H9 (cell line): ENCODE data around the gene TMEM161A. TPM values are rescaled to one million over a fixed set of nuclear protein-coding genes. Genes with fewer than 3 reads are reported as not detected.

ENCODE experiments used
- DNase-seq: peaks from one replicate; pipeline ENCODE4 v3.0.0-alpha.2; 2017
- H2AFZ ChIP-seq: one replicate; pipeline ENCODE4 v1.6.1; 2013; ENCODE audit warnings: mild to moderate bottlenecking, low read length, control low read depth, moderate library complexity
- H2AK5ac ChIP-seq: 2 replicates; pipeline ENCODE4 v1.6.1; 2013; ENCODE audit warnings: low read length, control low read depth, mixed read lengths; ENCODE audit not compliant: insufficient read length
- H2BK120ac ChIP-seq: one replicate; pipeline ENCODE4 v1.6.1; 2013; ENCODE audit warnings: low read depth, mild to moderate bottlenecking, low read length, control low read depth, inconsistent platforms; ENCODE audit not compliant: poor library complexity, severe bottlenecking
- H2BK12ac ChIP-seq: 2 replicates; pipeline ENCODE4 v1.6.1; 2013; ENCODE audit warnings: low read length, control low read depth, mixed read lengths, low read depth; ENCODE audit not compliant: insufficient read length
- H2BK15ac ChIP-seq: 2 replicates; pipeline ENCODE4 v1.6.1; 2013; ENCODE audit warnings: low read depth, low read length, control low read depth
- H2BK20ac ChIP-seq: one replicate; pipeline ENCODE4 v1.6.1; 2013; ENCODE audit warnings: low read depth, mild to moderate bottlenecking, low read length, control low read depth, inconsistent platforms; ENCODE audit not compliant: poor library complexity, severe bottlenecking
- H2BK5ac ChIP-seq: 2 replicates; pipeline ENCODE4 v1.6.1; 2013; ENCODE audit warnings: low read length, control low read depth, mixed read lengths; ENCODE audit not compliant: insufficient read length
- H3K14ac ChIP-seq: 2 replicates; pipeline ENCODE4 v1.6.1; 2013; ENCODE audit warnings: low read length, control low read depth; ENCODE audit not compliant: insufficient read depth
- H3K18ac ChIP-seq: 2 replicates; pipeline ENCODE4 v1.6.1; 2013; ENCODE audit warnings: low read depth, mild to moderate bottlenecking, mixed read lengths, low read length, control low read depth; ENCODE audit not compliant: insufficient read length
- H3K23ac ChIP-seq: 2 replicates; pipeline ENCODE4 v1.6.1; 2013; ENCODE audit warnings: low read length, control low read depth, mixed read lengths, low read depth; ENCODE audit not compliant: insufficient read length
- H3K23me2 ChIP-seq: 2 replicates; pipeline ENCODE4 v1.6.1; 2013; ENCODE audit warnings: low read depth, mild to moderate bottlenecking, mixed read lengths, low read length, control low read depth; ENCODE audit not compliant: insufficient read length, poor library complexity, severe bottlenecking
- H3K27ac ChIP-seq: 2 replicates; pipeline ENCODE4 v1.5.1; 2013; ENCODE audit warnings: low read length, control low read depth, mixed read lengths, low read depth; ENCODE audit not compliant: insufficient read length
- H3K27me3 ChIP-seq: 2 replicates; pipeline ENCODE4 v1.6.1; 2013; ENCODE audit warnings: low read length, control low read depth, inconsistent platforms; ENCODE audit not compliant: insufficient read depth
- H3K4ac ChIP-seq: 2 replicates; pipeline ENCODE4 v1.6.1; 2013; ENCODE audit warnings: low read depth, mild to moderate bottlenecking, control low read depth, inconsistent platforms, low read length, moderate library complexity
- H3K4me1 ChIP-seq: 2 replicates; pipeline ENCODE4 v1.6.1; 2013; ENCODE audit warnings: low read length, control low read depth, inconsistent platforms; ENCODE audit not compliant: insufficient read depth
- H3K4me2 ChIP-seq: 2 replicates; pipeline ENCODE4 v1.6.1; 2013; ENCODE audit warnings: low read length, control low read depth, mixed read lengths; ENCODE audit not compliant: insufficient read length, insufficient read depth
- H3K56ac ChIP-seq: 2 replicates; pipeline ENCODE4 v1.6.1; 2013; ENCODE audit warnings: low read depth, mild to moderate bottlenecking, mixed read lengths, low read length, control low read depth; ENCODE audit not compliant: insufficient read length
- H3K79me1 ChIP-seq: 2 replicates; pipeline ENCODE4 v1.6.1; 2013; ENCODE audit warnings: low read depth, mild to moderate bottlenecking, moderate library complexity, low read length, control low read depth, inconsistent platforms; ENCODE audit not compliant: insufficient read depth, poor library complexity, severe bottlenecking
- H3K79me2 ChIP-seq: 2 replicates; pipeline ENCODE4 v1.6.1; 2013; ENCODE audit warnings: low read length, control low read depth, inconsistent platforms; ENCODE audit not compliant: insufficient read depth
- H3K9ac ChIP-seq: 2 replicates; pipeline ENCODE4 v1.6.1; 2013; ENCODE audit warnings: low read length, control low read depth, mixed read lengths; ENCODE audit not compliant: insufficient read length; ENCODE audit errors: extremely low read depth
- H3K9me3 ChIP-seq: one replicate; pipeline ENCODE4 v1.6.1; 2013; ENCODE audit warnings: low read depth, low read length, inconsistent platforms; ENCODE audit not compliant: control insufficient read depth
- H3T11ph ChIP-seq: one replicate; pipeline ENCODE4 v1.6.1; 2013; ENCODE audit warnings: mild to moderate bottlenecking, low read length, control low read depth, inconsistent platforms
- H4K20me1 ChIP-seq: one replicate; pipeline ENCODE4 v1.6.1; 2013; ENCODE audit not compliant: control insufficient read depth, insufficient read length, insufficient read depth
- H4K5ac ChIP-seq: 2 replicates; pipeline ENCODE4 v1.6.1; 2013; ENCODE audit warnings: low read depth, mild to moderate bottlenecking, mixed read lengths, low read length, control low read depth; ENCODE audit not compliant: insufficient read length
- H4K8ac ChIP-seq: replicated peaks from 2 replicates; pipeline ENCODE4 v1.6.1; 2013; ENCODE audit warnings: low read length, control low read depth, mixed read lengths, low read depth; ENCODE audit not compliant: insufficient read length
- H4K91ac ChIP-seq: 2 replicates; pipeline ENCODE4 v1.6.1; 2013; ENCODE audit warnings: low read depth, mild to moderate bottlenecking, moderate library complexity, mixed read lengths, low read length, control low read depth; ENCODE audit not compliant: insufficient read length
- H3K27ac Mint-ChIP-seq, 3 experiments: 2 replicates in 2 of 3; 3 replicates in 1 of 3; pipeline ENCODE4 v1.8.0; 2020 to 2021; ENCODE audit warnings: mixed read lengths in 3 of 3, mild to moderate bottlenecking in 1 of 3, moderate library complexity in 1 of 3
- H3K27me3 Mint-ChIP-seq: 2 replicates; pipeline ENCODE4 v1.8.0; 2021; ENCODE audit warnings: low read depth, mild to moderate bottlenecking, moderate library complexity, mixed read lengths
- H3K36me3 Mint-ChIP-seq, 3 experiments: 2 replicates in 2 of 3; 3 replicates in 1 of 3; pipeline ENCODE4 v1.8.0; 2020 to 2021; ENCODE audit warnings: low read depth in 3 of 3, mixed read lengths in 3 of 3; ENCODE audit not compliant: insufficient read depth in 1 of 3
- H3K4me1 Mint-ChIP-seq, 2 experiments: 2 replicates each; pipeline ENCODE4 v1.8.0; 2020; ENCODE audit warnings: mixed read lengths in 2 of 2
- H3K4me3 Mint-ChIP-seq, 2 experiments: 2 replicates in 1 of 2; 3 replicates in 1 of 2; pipeline ENCODE4 v1.8.0; 2020 to 2021; ENCODE audit warnings: mild to moderate bottlenecking in 2 of 2, mixed read lengths in 2 of 2, moderate library complexity in 1 of 2
- H3K9me3 Mint-ChIP-seq, 2 experiments: 2 replicates in 1 of 2; 3 replicates in 1 of 2; pipeline ENCODE4 v1.8.0; 2020; ENCODE audit warnings: mild to moderate bottlenecking in 2 of 2, mixed read lengths in 2 of 2, moderate library complexity in 1 of 2
- CTCF ChIP-seq: fragments of 200-600 bp; sonication (generic); conservative IDR thresholded peaks from 3 replicates; pipeline ENCODE4 v1.8.0; 2021; ENCODE audit warnings: antibody characterized with exemption, mild to moderate bottlenecking
- WGBS: extraction: QIAGEN DNeasy Blood & Tissue Kit; methylation state at CpG from one replicate; pipeline ENCODE4 v1.1.7; 2013; ENCODE audit warnings: missing lambda C conversion rate, low lambda C conversion rate, mixed read lengths; ENCODE audit not compliant: insufficient read length; ENCODE audit errors: extremely low coverage; 5-methylcytosine and 5-hydroxymethylcytosine counted together
- total RNA-seq: library from RNA; stranded (reverse); gene quantifications from 2 replicates; pipeline ENCODE4 v1.2.1, GENCODE V29; 2021

Gene TMEM161A
- total RNA-seq, 1 experiment from 2014 or later, result 40.9 TPM

DNA sequence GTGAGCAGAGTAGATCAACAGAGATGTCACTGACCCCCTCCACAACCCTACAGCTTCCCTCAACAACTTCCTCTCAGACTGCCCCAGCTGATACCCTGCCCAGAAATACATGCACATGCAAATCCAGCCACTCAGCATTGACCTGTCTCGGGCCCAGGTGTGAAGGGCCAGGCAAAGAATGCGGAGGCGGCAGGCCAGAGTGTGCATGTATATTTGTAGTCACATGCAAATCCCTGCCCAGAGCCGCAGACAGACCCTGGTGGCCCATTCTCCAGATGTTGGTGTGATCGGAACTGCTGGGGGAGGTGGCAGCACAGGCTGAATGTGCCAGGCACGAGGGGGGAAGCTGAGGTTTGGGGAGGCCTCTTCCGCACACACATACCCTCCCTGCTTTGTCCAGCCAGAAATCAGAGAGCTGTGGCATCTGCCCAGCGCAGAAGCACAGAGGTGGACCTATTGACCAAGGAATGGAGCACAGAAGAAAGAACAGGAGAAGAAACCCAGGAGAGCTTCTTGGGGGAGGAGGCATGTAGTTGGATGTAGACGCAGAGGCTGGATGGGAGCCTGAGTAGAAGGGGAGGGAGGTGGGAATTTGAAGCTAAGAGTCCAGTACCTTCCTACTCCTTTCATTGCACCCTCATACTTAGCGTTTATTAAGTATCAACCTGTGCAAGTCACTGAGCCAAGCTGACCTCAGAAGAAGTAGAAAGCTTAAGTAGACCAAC lies 17.4 kb upstream of the TMEM161A start:
- Histone ChIP-seq H2BK120ac (no peak overlapping the region), H3K18ac (no peak overlapping the region), H2BK5ac (no peak overlapping the region), H3K14ac (no peak overlapping the region), H3K9me3 (no peaks in the 10 kb centered on the region), H3K27me3 (no peaks in the 10 kb centered on the region), H4K91ac (no peak overlapping the region), H3K79me2 (no peaks in the 10 kb centered on the region), H2AK5ac (no peak overlapping the region), H4K5ac (no peak overlapping the region), H3K56ac (no peak overlapping the region), H3K27ac (no peak overlapping the region), H2BK15ac (no peak overlapping the region; the same call in 1 of the 2 replicates), H4K20me1 (no peaks in the 10 kb centered on the region), H3K4ac (no peak overlapping the region), H3K4me2 (no peak overlapping the region), H3K23ac (no peak overlapping the region), H2AFZ (no peak overlapping the region), H3K9ac (no peak overlapping the region), H2BK20ac (no peak overlapping the region), H3T11ph (no peak overlapping the region), H2BK12ac (no peak overlapping the region), H3K4me1 (no peaks in the 10 kb centered on the region), H3K79me1 (no peaks in the 10 kb centered on the region), H4K8ac (no peak overlapping the region), H3K23me2 (no peaks in the 10 kb centered on the region)
- DNase-seq, result no peak
- no peak overlapping the region for H3K4me3 Mint-ChIP-seq
- H3K36me3 Mint-ChIP-seq, result no peaks in the 10 kb centered on the region; a peak in 1 of 7 replicates
- no CpG with 5 or more reads among the region's 10 CpGs for WGBS
- TF ChIP-seq CTCF, result no peak
- H3K27me3 Mint-ChIP-seq, result peaks cover 27% of the 10 kb centered on the region
- H3K4me1 Mint-ChIP-seq, result peaks cover 6 to 11% of the 10 kb centered on the region in 2 experiments; a peak in 3 of 4 replicates
- H3K9me3 Mint-ChIP-seq, result no peaks in the 10 kb centered on the region
- no peak overlapping the region for H3K27ac Mint-ChIP-seq
